H1 (cell line): ENCODE data around the gene HES3. TPM values are rescaled to one million over a fixed set of nuclear protein-coding genes. Genes with fewer than 3 reads are reported as not detected.

Source experiments
- CTCF ChIA-PET: fragments of 300-600 bp; sonication (Branson Sonifier 250); formaldehyde crosslinking; loops from one replicate; lab custom pipeline; 2021; ENCODE audit not compliant: partially characterized antibody; lab: Charles Lee
- POLR2A ChIA-PET: fragments of 300-600 bp; sonication (Branson Sonifier 250); formaldehyde crosslinking; loops from one replicate; lab custom pipeline; 2021; ENCODE audit warnings: inconsistent platforms; ENCODE audit not compliant: partially characterized antibody; lab: Charles Lee
- DNase-seq, 2 experiments: peaks; one replicate each; pipeline versions ENCODE4 v3.0.0 to v3.0.0-alpha.2; 2010 to 2022; ENCODE audit warnings: low spot score in 2 of 2, low read depth in 1 of 2, mixed read lengths in 1 of 2
- FAIRE-seq: peaks from 2 replicates; lab custom pipeline; 2011; peaks lifted over from hg19 to GRCh38; lab: Jason Lieb, UNC
- H2AFZ ChIP-seq: 2 replicates; pipeline ENCODE4 v1.8.1; 2012; ENCODE audit warnings: low read length, inconsistent platforms
- H2AK5ac ChIP-seq: 2 replicates; pipeline ENCODE4 v1.6.1; 2013; ENCODE audit warnings: low read depth, low read length
- H2BK120ac ChIP-seq: replicated peaks from 2 replicates; pipeline ENCODE3; 2013; ENCODE audit warnings: low read depth, low read length, inconsistent platforms
- H2BK12ac ChIP-seq: 2 replicates; pipeline ENCODE4 v1.6.1; 2013; ENCODE audit warnings: low read depth, low read length
- H2BK15ac ChIP-seq: 2 replicates; pipeline ENCODE4 v1.6.1; 2013; ENCODE audit warnings: low read length
- H2BK20ac ChIP-seq: 2 replicates; pipeline ENCODE4 v1.6.1; 2013; ENCODE audit warnings: low read length
- H2BK5ac ChIP-seq: 2 replicates; pipeline ENCODE4 v1.6.1; 2013; ENCODE audit warnings: low read depth, low read length
- H3K14ac ChIP-seq: 2 replicates; pipeline ENCODE4 v1.6.1; 2013; ENCODE audit warnings: inconsistent platforms; ENCODE audit not compliant: insufficient read length
- H3K18ac ChIP-seq: 2 replicates; pipeline ENCODE4 v1.6.1; 2013; ENCODE audit warnings: low read length; ENCODE audit errors: extremely low read depth
- H3K23ac ChIP-seq: 2 replicates; pipeline ENCODE4 v1.6.1; 2013; ENCODE audit warnings: inconsistent platforms; ENCODE audit not compliant: insufficient read length
- H3K23me2 ChIP-seq: 2 replicates; pipeline ENCODE4 v1.6.1; 2013; ENCODE audit warnings: low read depth, low read length
- H3K27ac ChIP-seq: 2 replicates; pipeline ENCODE4 v1.6.1; 2011; ENCODE audit warnings: low read depth, low read length, inconsistent platforms
- H3K27me3 ChIP-seq, 4 experiments: replicated peaks in 1 of 4; 1 replicate in 1 of 4; 2 replicates in 3 of 4; pipeline versions ENCODE4 v1.6.1 to v1.8.1; 2011 to 2013; ENCODE audit warnings: low read length in 3 of 4, mild to moderate bottlenecking in 3 of 4, inconsistent platforms in 2 of 4, mixed read lengths in 2 of 4, moderate library complexity in 1 of 4; ENCODE audit not compliant: control insufficient read depth in 3 of 4, insufficient read depth in 3 of 4; ENCODE audit errors: extremely low read depth in 1 of 4
- H3K36me3 ChIP-seq, 4 experiments: 2 replicates each; pipeline versions ENCODE4 v1.6.1 to v1.8.1; 2011 to 2013; ENCODE audit warnings: mild to moderate bottlenecking in 4 of 4, low read length in 3 of 4, moderate library complexity in 2 of 4, control low read depth in 1 of 4, inconsistent platforms in 1 of 4; ENCODE audit not compliant: insufficient read depth in 4 of 4, control insufficient read depth in 2 of 4
- H3K4ac ChIP-seq: replicated peaks from 2 replicates; pipeline ENCODE3; 2013; ENCODE audit warnings: low read length, low read depth, mixed read lengths, inconsistent platforms; ENCODE audit not compliant: insufficient read length
- H3K4me1 ChIP-seq, 4 experiments: replicated peaks in 1 of 4; 1 replicate in 1 of 4; 2 replicates in 3 of 4; pipeline versions ENCODE4 v1.6.1 to v1.8.1; 2011 to 2013; ENCODE audit warnings: low read length in 3 of 4, inconsistent platforms in 2 of 4, mixed read lengths in 1 of 4; ENCODE audit not compliant: insufficient read depth in 4 of 4, control insufficient read depth in 3 of 4
- H3K4me2 ChIP-seq, 2 experiments: 2 replicates each; pipeline versions ENCODE4 v1.6.1 to v1.8.1; 2011 to 2013; ENCODE audit warnings: low read depth in 2 of 2, low read length in 2 of 2, control low read depth in 1 of 2, inconsistent platforms in 1 of 2, mild to moderate bottlenecking in 1 of 2; ENCODE audit not compliant: insufficient read depth in 1 of 2
- H3K4me3 ChIP-seq, 4 experiments: fragments of 200-600, 300-600 bp in 1 of 4; sonication (generic), shearing (Covaris generic), sonication (Bioruptor Twin) in 1 of 4; 2 replicates each; pipeline versions ENCODE4 v1.5.1 to v1.8.1; 2011 to 2016; ENCODE audit warnings: low read length in 4 of 4, low read depth in 3 of 4, control low read depth in 2 of 4, inconsistent platforms in 2 of 4, mild to moderate bottlenecking in 2 of 4, mixed read lengths in 1 of 4, moderate library complexity in 1 of 4; ENCODE audit not compliant: insufficient read depth in 2 of 4; ENCODE audit errors: extremely low read depth in 1 of 4
- H3K56ac ChIP-seq: replicated peaks from 2 replicates; pipeline ENCODE3; 2013; ENCODE audit warnings: low read depth, mild to moderate bottlenecking, mixed read lengths, low read length, inconsistent platforms; ENCODE audit not compliant: insufficient read length
- H3K79me1 ChIP-seq: 2 replicates; pipeline ENCODE4 v1.6.1; 2013; ENCODE audit warnings: low read depth, low read length, control low read depth
- H3K79me2 ChIP-seq, 2 experiments: 2 replicates each; pipeline versions ENCODE4 v1.6.1 to v1.8.1; 2012 to 2013; ENCODE audit warnings: low read length in 2 of 2, mild to moderate bottlenecking in 2 of 2, inconsistent platforms in 1 of 2; ENCODE audit not compliant: insufficient read depth in 2 of 2, control insufficient read depth in 1 of 2
- H3K9ac ChIP-seq, 4 experiments: replicated peaks in 1 of 4; 1 replicate in 1 of 4; 2 replicates in 3 of 4; pipeline versions ENCODE4 v1.6.1 to v1.8.1; 2011 to 2013; ENCODE audit warnings: low read depth in 3 of 4, low read length in 3 of 4, control low read depth in 2 of 4, mild to moderate bottlenecking in 2 of 4, moderate library complexity in 2 of 4, inconsistent platforms in 1 of 4; ENCODE audit errors: extremely low read depth in 1 of 4
- H3K9me3 ChIP-seq, 2 experiments: 2 replicates each; pipeline versions ENCODE4 v1.6.1 to v1.8.1; 2012 to 2013; ENCODE audit warnings: mild to moderate bottlenecking in 2 of 2, moderate library complexity in 2 of 2, control low read depth in 1 of 2, inconsistent platforms in 1 of 2, low read depth in 1 of 2, low read length in 1 of 2, mixed read lengths in 1 of 2; ENCODE audit not compliant: insufficient read depth in 2 of 2
- H4K20me1 ChIP-seq, 2 experiments: replicated peaks in 1 of 2; 2 replicates each; pipeline versions ENCODE3 to v1.8.1; 2011 to 2013; ENCODE audit warnings: inconsistent platforms in 2 of 2, low read length in 2 of 2, mild to moderate bottlenecking in 1 of 2; ENCODE audit not compliant: insufficient read depth in 2 of 2, control insufficient read depth in 1 of 2
- H4K5ac ChIP-seq: 2 replicates; pipeline ENCODE4 v1.6.1; 2013; ENCODE audit warnings: low read length, low read depth, mixed read lengths, inconsistent platforms; ENCODE audit not compliant: insufficient read length
- H4K8ac ChIP-seq: 2 replicates; pipeline ENCODE4 v1.8.0; 2013; ENCODE audit warnings: mild to moderate bottlenecking, moderate library complexity, low read length, inconsistent platforms; ENCODE audit not compliant: insufficient read depth; ENCODE audit errors: extremely low read depth
- H4K91ac ChIP-seq: replicated peaks from 2 replicates; pipeline ENCODE3; 2013; ENCODE audit warnings: low read length, mixed read lengths, inconsistent platforms; ENCODE audit not compliant: insufficient read length
- CHD1 ChIP-seq: IDR thresholded peaks from 2 replicates; pipeline ENCODE4 v1.6.1; 2012; ENCODE audit warnings: low read depth, low read length, improper control_type of control experiment
- CTBP2 ChIP-seq: IDR thresholded peaks from 2 replicates; pipeline ENCODE4 v1.7.0; 2011; ENCODE audit warnings: borderline replicate concordance, mild to moderate bottlenecking, moderate library complexity, mixed read lengths, low read length; ENCODE audit not compliant: insufficient read depth, insufficient read length
- EP300 ChIP-seq, 2 experiments: IDR thresholded peaks; 1 replicate in 1 of 2; 2 replicates in 1 of 2; pipeline ENCODE4 v1.6.1; 2011 to 2012; ENCODE audit warnings: low read depth in 2 of 2, low read length in 2 of 2, mild to moderate bottlenecking in 2 of 2, borderline replicate concordance in 1 of 2, inconsistent platforms in 1 of 2, moderate library complexity in 1 of 2
- KDM5A ChIP-seq: fragments of 200-600 bp; IDR thresholded peaks from 2 replicates; pipeline ENCODE4 v1.7.1; 2012; ENCODE audit warnings: mild to moderate bottlenecking, low read length, inconsistent platforms, mixed read lengths
- PHF8 ChIP-seq: fragments of 200-600 bp; sonication (generic); conservative IDR thresholded peaks from 2 replicates; pipeline ENCODE4 v1.7.1; 2012; ENCODE audit warnings: low read depth, mild to moderate bottlenecking, inconsistent platforms, low read length, moderate library complexity
- RAD21 ChIP-seq, 2 experiments: IDR thresholded peaks in 1 of 2; conservative IDR thresholded peaks in 1 of 2; 2 replicates each; pipeline ENCODE4 v1.6.1; 2011; ENCODE audit warnings: low read depth in 2 of 2, low read length in 2 of 2, improper control_type of control experiment in 1 of 2, inconsistent platforms in 1 of 2, mild to moderate bottlenecking in 1 of 2, moderate library complexity in 1 of 2
- RFX5 ChIP-seq: IDR thresholded peaks from 2 replicates; pipeline ENCODE4 v1.6.1; 2011; ENCODE audit warnings: low read depth, low read length, improper control_type of control experiment, borderline replicate concordance
- RNF2 ChIP-seq: fragments of 200-900, 300-1000 bp; sonication (generic); IDR thresholded peaks from 2 replicates; pipeline ENCODE4 v1.7.1; 2016; ENCODE audit warnings: borderline replicate concordance, low read depth, mild to moderate bottlenecking, antibody characterized with exemption, low read length; ENCODE audit not compliant: poor library complexity, severe bottlenecking; ENCODE audit errors: missing control alignments
- SIRT6 ChIP-seq: IDR thresholded peaks from one replicate; pipeline ENCODE4 v1.7.1; 2012; ENCODE audit warnings: low read length, inconsistent platforms
- SP4 ChIP-seq: IDR thresholded peaks from 2 replicates; pipeline ENCODE4 v1.6.1; 2012; ENCODE audit warnings: low read length, inconsistent platforms
- WGBS, 2 experiments: shearing (Covaris generic) in 1 of 2; methylation state at CpG; one replicate each; pipeline versions ENCODE4 v1.1.6 to v1.1.7; 2013 to 2015; ENCODE audit warnings: low lambda C conversion rate in 2 of 2, mixed read lengths in 2 of 2, inconsistent platforms in 1 of 2, low coverage in 1 of 2, missing lambda C conversion rate in 1 of 2; ENCODE audit not compliant: insufficient replicate concordance in 2 of 2, insufficient coverage in 1 of 2, insufficient read length in 1 of 2; ENCODE audit errors: extremely low coverage in 1 of 2, missing lambda C conversion rate in 1 of 2; 5-methylcytosine and 5-hydroxymethylcytosine counted together
- polyA plus RNA-seq, 7 experiments: library from polyadenylated mRNA; depleted of rRNA in 3 of 7; stranded (reverse) in 5 of 7; unstranded in 2 of 7; fragments of >200 nt in 5 of 7; fragments of 200-250 nt in 2 of 7; gene quantifications; 1 replicate in 5 of 7; 2 replicates in 1 of 7; 4 replicates in 1 of 7; pipeline versions ENCODE4 v1.2.1 to v1.2.3, GENCODE V29; 2011 to 2013; ENCODE audit warnings: missing spikeins in 2 of 7, mixed read lengths in 2 of 7
- total RNA-seq: library from RNA; stranded (reverse); fragmentation: NEBNext Ultra II Directional; extraction: Animal tissue kit (Norgen Biotek cat#: 25700); gene quantifications from 2 replicates; pipeline ENCODE4 v1.2.1, GENCODE V29; 2021
- TF ChIP-seq, protein P1 (sequence below): IDR thresholded peaks from 2 replicates; pipeline ENCODE4 v1.6.1; 2011; ENCODE audit warnings: low read depth, mild to moderate bottlenecking, low read length; ENCODE audit not compliant: insufficient read depth

The HES3 gene
- total and polyA plus RNA-seq, 2 of the 8 experiments (the other 6 are each of a cell fraction or from before 2014, with no cell fraction given) = 38.8 to 54.3 TPM

DNA sequence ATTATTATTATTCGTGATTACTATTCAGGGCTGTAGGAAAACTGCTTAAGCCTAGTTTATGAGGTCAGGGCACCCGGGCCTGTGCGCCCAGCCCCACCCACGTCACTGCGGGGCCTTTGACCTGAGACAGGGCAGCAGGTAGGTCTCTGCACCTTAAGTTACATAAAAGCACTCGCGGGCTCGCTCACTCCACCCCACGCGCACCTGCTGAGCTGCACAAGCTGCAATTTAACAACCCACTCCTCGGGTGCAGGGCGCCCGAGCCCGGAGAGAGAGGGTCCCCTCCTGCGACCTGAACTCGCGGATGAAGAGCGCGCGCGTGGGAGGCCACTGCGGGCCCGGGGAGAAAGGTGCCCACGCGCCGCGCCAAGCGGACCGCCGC is 8.7 kb upstream of the HES3 start:
- Histone ChIP-seq H3K14ac (no peak overlapping the region), H3K4me3 (peak overlapping the region; percentile 77 to 94 (median 86)), H2AK5ac (no peak overlapping the region), H4K5ac (peak overlapping the region; percentile 25), H3K79me1 (peaks cover 10% of the 10 kb centered on the region), H4K20me1 (peaks cover 12 to 13% of the 10 kb centered on the region in 2 experiments), H2AFZ (no peak overlapping the region), H2BK20ac (no peak overlapping the region), H2BK15ac (no peak overlapping the region), H2BK12ac (0 out of 2 replicates have a peak overlapping the region, but pooled peaks have one; percentile 39), H3K9me3 (no peaks in the 10 kb centered on the region), H4K91ac (no peak overlapping the region), H3K9ac (peak overlapping the region; percentile 91 to 100 (median 96)), H2BK120ac (no peak overlapping the region), H3K23ac (no peak overlapping the region), H3K36me3 (peaks cover 13 to 36% (median 25%) of the 10 kb centered on the region in 4 experiments; a peak in 6 of 8 replicates), H3K18ac (no peak overlapping the region), H3K27me3 (no peaks in the 10 kb centered on the region), H3K23me2 (0 out of 2 replicates have a peak, but pooled peaks cover 5% of the 10 kb centered on the region), H3K4me1 (peaks cover 4 to 25% (median 19%) of the 10 kb centered on the region in 4 experiments), H3K56ac (peak overlapping the region; percentile 55), H4K8ac (peak overlapping the region; percentile 92), H3K79me2 (peaks cover 6 to 40% of the 10 kb centered on the region in 2 experiments), H3K27ac (peak overlapping the region; percentile 2; the same call in 1 of the 2 replicates), H2BK5ac (peak overlapping the region; percentile 75; the same call in 1 of the 2 replicates), H3K4me2 (peak overlapping the region; percentile 80 to 85), H3K4ac (peak overlapping the region; percentile 80)
- CTCF ChIA-PET = interaction anchor here (0.8 to 19.1 kb wide), 9 partner anchors 10 to 113 kb away, joined by 3 to 353 read pairs (median 5); partner anchors contain the start of genes RNF207 and RPL22
- no peak for FAIRE-seq
- POLR2A ChIA-PET = interaction anchor here (1.0 to 6.9 kb wide), 12 partner anchors 8 to 186 kb away, joined by 3 to 78 read pairs (median 6); partner anchors contain the start of genes HES3 and RNF207
- DNase-seq = no peak
- 2% methylated on average over 14 of the region's 30 CpGs; no CpG with 5 or more reads in 1 of the 2 experiments for WGBS, 2 experiments
- TF ChIP-seq SIRT6 = no peak
- no peak for TF ChIP-seq RNF2
- no peak for TF ChIP-seq PHF8
- TF ChIP-seq KDM5A = no peak
- TF ChIP-seq, protein P1, sequence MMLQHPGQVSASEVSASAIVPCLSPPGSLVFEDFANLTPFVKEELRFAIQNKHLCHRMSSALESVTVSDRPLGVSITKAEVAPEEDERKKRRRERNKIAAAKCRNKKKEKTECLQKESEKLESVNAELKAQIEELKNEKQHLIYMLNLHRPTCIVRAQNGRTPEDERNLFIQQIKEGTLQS = no peak
- TF ChIP-seq EP300 (IDR thresholded peaks at IDR 0.05; ENCODE audit: borderline replicate concordance in 1 of 2, low read depth in 2 of 2, low read length in 2 of 2) = no peak
- no peak for TF ChIP-seq SP4
- no peak for TF ChIP-seq RFX5
- TF ChIP-seq RAD21 (IDR thresholded peaks at IDR 0.05 in 1 of 2, conservative IDR thresholded peaks at IDR 0.05 in 1 of 2; ENCODE audit: low read depth in 2 of 2, low read length in 2 of 2) = no peak
- TF ChIP-seq CTBP2 = no peak
- TF ChIP-seq CHD1 = no peak
